ENCODE data around the gene PGM2. TPM values are rescaled to one million over a fixed set of nuclear protein-coding genes. Genes with fewer than 3 reads are reported as not detected.

PGM2 gene
- polyA plus RNA-seq, 1 donor (not counting 4 experiments of a cell fraction or from before 2014, with no cell fraction given): 45.0 TPM

GRCh38 chr4:37835031-37835430 lies 8.5 kb downstream of the PGM2 start:
- H3K27me3 ChIP-seq (ENCODE audit: control insufficient read depth, extremely low read depth, insufficient read depth, low read length): no peaks in the 10 kb centered on the region
- no peak for TF ChIP-seq CTCF (optimal IDR thresholded peaks at IDR 0.05 in 1 of 3, IDR thresholded peaks at IDR 0.05 in 1 of 3, conservative IDR thresholded peaks at IDR 0.05 in 1 of 3; ENCODE audit: extremely low read depth in 1 of 3, insufficient read depth in 2 of 3, low read length in 3 of 3)
- no peak for TF ChIP-seq EZH2 (IDR thresholded peaks at IDR 0.05; ENCODE audit: low read length)
- dilution Hi-C loops (cut with MboI; ENCODE audit: extremely low pct_ligation_motif_present, low sequenced_read_pairs): no loop called here
- H3K9me3 ChIP-seq (ENCODE audit: control insufficient read depth, low read depth, low read length): no peaks in the 10 kb centered on the region
- no peaks in the 10 kb centered on the region for H4K20me1 ChIP-seq (ENCODE audit: control insufficient read depth, extremely low read depth, insufficient read depth, low read length)
- no peak overlapping the region for H3K27ac ChIP-seq (ENCODE audit: control insufficient read depth, insufficient read depth, low read length)
- no peak overlapping the region for H2AFZ ChIP-seq (ENCODE audit: control insufficient read depth, low read length)
- DNase-seq (ENCODE audit: low read depth, low spot score): no peak
- peaks cover 14% of the 10 kb centered on the region for H3K4me1 ChIP-seq (ENCODE audit: control insufficient read depth, extremely low read depth, insufficient read depth, low read length)
- H3K4me3 ChIP-seq (ENCODE audit: control insufficient read depth in 2 of 3, extremely low read depth in 1 of 3, insufficient read depth in 2 of 3, low read depth in 1 of 3, low read length in 3 of 3): no peak overlapping the region
- no peak for FAIRE-seq
- H3K36me3 ChIP-seq (ENCODE audit: control insufficient read depth in 2 of 2, extremely low read depth in 1 of 2, insufficient read depth in 2 of 2, low read length in 2 of 2): peaks cover 6 to 27% of the 10 kb centered on the region in 2 experiments
- peaks cover 2% of the 10 kb centered on the region for H3K79me2 ChIP-seq (ENCODE audit: control insufficient read depth, insufficient read depth, low read length)
- no peak overlapping the region for H3K4me2 ChIP-seq (ENCODE audit: control insufficient read depth, extremely low read depth, insufficient read depth, low read depth, low read length)
- no peak overlapping the region for H3K9ac ChIP-seq (ENCODE audit: control insufficient read depth, extremely low read depth, insufficient read depth, low read length)
- H3K9me1 ChIP-seq (ENCODE audit: control insufficient read depth, extremely low read depth, insufficient read depth, low read length): no peaks in the 10 kb centered on the region

DNA sequence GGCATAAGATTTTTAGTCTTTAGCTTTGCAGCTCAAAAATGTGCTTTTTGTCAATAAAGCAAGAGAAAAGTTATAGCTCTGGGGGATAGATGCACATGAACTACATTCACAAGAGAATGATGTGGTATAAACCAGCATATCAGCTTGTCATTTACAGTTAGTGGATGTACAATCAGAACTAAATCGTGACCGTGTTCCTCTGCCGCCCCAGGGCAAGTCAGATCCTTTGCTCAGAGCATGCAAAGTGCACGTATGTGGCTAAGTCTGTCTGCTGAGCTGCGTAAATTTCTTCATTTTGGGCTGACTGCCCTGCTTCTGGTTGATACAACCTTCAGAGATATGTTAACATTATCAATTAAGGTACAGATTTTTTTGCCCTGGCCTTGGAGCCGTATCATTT lies 9.3 kb downstream of the PGM2 start:
- TF ChIP-seq EZH2 (IDR thresholded peaks at IDR 0.05; ENCODE audit: low read length) (no peak), CTCF (optimal IDR thresholded peaks at IDR 0.05 in 1 of 3, IDR thresholded peaks at IDR 0.05 in 1 of 3, conservative IDR thresholded peaks at IDR 0.05 in 1 of 3; ENCODE audit: extremely low read depth in 1 of 3, insufficient read depth in 2 of 3, low read length in 3 of 3) (no peak)
- Histone ChIP-seq H3K9me1 (ENCODE audit: control insufficient read depth, extremely low read depth, insufficient read depth, low read length) (no peaks in the 10 kb centered on the region), H3K79me2 (ENCODE audit: control insufficient read depth, insufficient read depth, low read length) (peaks cover 2% of the 10 kb centered on the region), H3K27ac (ENCODE audit: control insufficient read depth, insufficient read depth, low read length) (no peak overlapping the region), H3K4me2 (ENCODE audit: control insufficient read depth, extremely low read depth, insufficient read depth, low read depth, low read length) (no peak overlapping the region), H4K20me1 (ENCODE audit: control insufficient read depth, extremely low read depth, insufficient read depth, low read length) (no peaks in the 10 kb centered on the region), H2AFZ (ENCODE audit: control insufficient read depth, low read length) (no peak overlapping the region), H3K9ac (ENCODE audit: control insufficient read depth, extremely low read depth, insufficient read depth, low read length) (no peak overlapping the region), H3K9me3 (ENCODE audit: control insufficient read depth, low read depth, low read length) (no peaks in the 10 kb centered on the region), H3K36me3 (ENCODE audit: control insufficient read depth in 2 of 2, extremely low read depth in 1 of 2, insufficient read depth in 2 of 2, low read length in 2 of 2) (peaks cover 8 to 27% of the 10 kb centered on the region in 2 experiments), H3K4me1 (ENCODE audit: control insufficient read depth, extremely low read depth, insufficient read depth, low read length) (peaks cover 6% of the 10 kb centered on the region), H3K4me3 (ENCODE audit: control insufficient read depth in 2 of 3, extremely low read depth in 1 of 3, insufficient read depth in 2 of 3, low read depth in 1 of 3, low read length in 3 of 3) (no peak overlapping the region), H3K27me3 (ENCODE audit: control insufficient read depth, extremely low read depth, insufficient read depth, low read length) (no peaks in the 10 kb centered on the region)
- FAIRE-seq (no peak), DNase-seq (ENCODE audit: low read depth, low spot score) (no peak)
- dilution Hi-C loops (cut with MboI; ENCODE audit: extremely low pct_ligation_motif_present, low sequenced_read_pairs): no loop called here
